HG02885 (cell line): ENCODE results near the gene NKTR.
"Not testable (repeated sequence)": the region's sequence is repeated elsewhere in the genome, so short reads cannot be mapped to it uniquely, and the experiment has no call there.

Source experiments
- ATAC-seq: cut with Tn5 transposase; IDR thresholded peaks from one replicate; pipeline ENCODE4 v1.9.1; 2021; ENCODE audit warnings: mild to moderate bottlenecking; ENCODE audit not compliant: unreplicated experiment, poor library complexity

The NKTR gene

DNA sequence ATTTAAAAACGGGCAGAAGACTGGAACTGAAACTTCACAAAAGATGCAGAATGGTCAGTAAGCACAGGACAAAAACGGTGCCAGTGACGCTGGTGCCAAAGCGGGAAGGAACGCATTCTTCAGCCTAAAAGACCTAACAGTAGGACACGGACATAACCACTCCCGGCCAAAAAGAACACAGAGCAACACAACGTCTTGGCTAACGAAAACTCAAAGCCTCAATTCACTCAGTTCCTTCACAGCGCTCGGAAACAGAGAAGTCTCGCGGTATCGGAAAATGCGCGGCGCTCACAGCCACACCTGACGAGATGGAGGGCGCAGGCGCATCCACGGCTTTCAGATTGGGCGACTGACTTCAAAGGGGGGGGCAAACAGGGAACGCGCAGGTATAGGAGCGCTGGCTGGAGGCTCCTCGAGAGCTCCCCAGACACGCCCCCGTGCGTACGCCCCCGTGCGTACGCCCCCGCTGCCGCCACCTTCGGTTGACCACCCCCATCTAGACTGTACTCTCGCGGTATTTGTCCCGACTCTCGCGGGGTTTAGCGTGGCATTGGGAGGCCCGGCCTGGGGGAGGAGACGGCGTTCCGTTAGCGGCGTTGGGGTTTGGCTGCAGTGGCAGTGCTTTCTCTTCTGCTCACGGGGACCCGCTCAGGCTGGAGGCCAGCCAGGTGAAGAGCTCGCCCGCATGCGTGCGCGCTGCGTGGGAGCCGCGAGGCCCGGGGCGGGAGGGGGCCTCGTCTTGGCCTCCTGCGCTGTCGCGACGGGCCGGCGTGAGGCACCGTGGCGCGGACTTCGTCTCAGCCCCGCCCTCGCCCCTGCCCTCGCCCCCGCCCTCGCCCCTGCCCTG, at the start of gene NKTR:
NKTR (plus strand) TSS at position 576 of the 847 bp plus-strand sequence. CDS start 321 bp downstream, outside the sequence.
- peak; percentile 83 for ATAC-seq

DNA sequence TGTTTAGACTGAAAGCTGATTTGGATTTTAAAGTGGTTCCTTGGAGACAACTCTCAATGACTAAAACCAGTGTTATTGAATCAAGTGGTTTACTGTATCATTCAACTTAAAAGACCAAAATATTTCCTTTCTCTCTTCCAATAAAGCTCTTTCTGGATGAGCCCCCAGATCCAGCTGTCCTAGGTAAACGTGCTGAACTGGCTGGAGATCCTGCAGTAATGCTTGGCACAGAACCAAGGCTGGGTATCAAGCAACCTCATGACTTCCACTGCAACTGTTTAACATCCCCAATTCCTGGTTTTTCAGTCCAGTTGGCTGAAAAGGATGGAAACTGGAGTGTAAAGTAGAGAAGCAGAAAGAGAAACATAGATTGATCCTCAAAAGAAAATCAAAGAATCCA, 47.7 kb upstream of the NKTR start:
- no peak for ATAC-seq

DNA sequence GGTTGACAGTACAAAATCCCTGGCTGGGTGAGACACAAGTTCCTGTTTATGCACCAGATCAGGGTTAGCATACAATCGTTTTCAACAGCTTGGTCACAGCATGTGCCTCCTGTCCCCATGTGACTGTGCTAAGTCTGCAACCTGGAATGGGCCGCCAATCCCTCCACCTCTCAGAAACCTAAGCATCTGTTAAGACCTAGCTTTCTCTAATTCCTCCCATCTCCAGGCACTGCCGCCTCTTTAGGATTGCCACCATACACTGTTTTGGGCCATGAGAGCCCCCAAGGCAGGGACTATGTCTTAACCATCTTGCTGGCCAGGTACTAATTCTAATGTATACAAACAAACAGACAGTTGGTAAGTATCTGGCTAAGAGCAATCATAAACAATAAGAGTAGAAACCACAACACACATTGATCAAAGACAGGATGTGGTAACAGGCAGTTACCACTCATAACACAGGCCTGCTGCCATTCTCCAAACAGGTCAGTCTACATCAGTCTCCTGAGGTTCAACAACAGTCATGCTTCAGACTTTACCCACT, 44.3 kb upstream of the NKTR start:
- ATAC-seq: peak; percentile 57

DNA sequence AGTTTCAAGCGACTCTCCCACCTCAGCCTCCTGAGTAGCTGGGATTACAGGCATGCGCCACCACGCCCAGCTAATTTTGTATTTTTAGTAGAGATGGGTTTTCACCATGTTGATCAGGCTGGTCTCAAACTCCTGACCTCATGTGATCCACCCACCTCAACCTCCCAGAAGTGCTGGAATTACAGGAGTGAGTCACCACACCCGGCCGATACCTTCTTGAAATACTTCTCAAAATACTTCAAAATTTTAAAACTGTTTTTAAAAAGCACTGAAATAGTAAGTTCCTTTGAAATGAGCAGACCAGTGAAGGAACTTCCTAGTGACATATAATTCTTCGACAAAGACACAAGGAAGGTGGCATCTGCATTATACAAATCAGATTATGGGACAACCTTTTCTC, 43.7 kb upstream of the NKTR start:
- ATAC-seq: not testable (repeated sequence)

DNA sequence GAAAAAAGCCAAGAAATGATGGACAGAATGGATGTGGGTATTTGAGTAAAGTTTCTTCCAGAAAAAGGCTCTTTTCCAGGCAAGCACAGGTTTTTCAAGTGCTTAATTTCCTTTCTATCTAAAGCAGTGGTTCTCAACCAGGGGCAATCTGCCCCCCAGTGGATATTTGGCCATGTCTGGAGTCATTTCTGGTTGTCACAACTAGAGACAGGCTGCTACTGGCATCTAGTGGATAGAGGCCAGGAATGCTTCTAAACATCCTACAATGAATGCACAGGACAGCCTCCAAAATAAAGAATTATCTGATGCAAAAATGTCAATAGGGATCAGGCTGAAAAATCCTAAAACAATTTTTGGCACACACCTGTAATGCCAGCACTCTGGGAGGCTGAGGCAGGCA, 42.6 kb upstream of the NKTR start:
- ATAC-seq: no peak

DNA sequence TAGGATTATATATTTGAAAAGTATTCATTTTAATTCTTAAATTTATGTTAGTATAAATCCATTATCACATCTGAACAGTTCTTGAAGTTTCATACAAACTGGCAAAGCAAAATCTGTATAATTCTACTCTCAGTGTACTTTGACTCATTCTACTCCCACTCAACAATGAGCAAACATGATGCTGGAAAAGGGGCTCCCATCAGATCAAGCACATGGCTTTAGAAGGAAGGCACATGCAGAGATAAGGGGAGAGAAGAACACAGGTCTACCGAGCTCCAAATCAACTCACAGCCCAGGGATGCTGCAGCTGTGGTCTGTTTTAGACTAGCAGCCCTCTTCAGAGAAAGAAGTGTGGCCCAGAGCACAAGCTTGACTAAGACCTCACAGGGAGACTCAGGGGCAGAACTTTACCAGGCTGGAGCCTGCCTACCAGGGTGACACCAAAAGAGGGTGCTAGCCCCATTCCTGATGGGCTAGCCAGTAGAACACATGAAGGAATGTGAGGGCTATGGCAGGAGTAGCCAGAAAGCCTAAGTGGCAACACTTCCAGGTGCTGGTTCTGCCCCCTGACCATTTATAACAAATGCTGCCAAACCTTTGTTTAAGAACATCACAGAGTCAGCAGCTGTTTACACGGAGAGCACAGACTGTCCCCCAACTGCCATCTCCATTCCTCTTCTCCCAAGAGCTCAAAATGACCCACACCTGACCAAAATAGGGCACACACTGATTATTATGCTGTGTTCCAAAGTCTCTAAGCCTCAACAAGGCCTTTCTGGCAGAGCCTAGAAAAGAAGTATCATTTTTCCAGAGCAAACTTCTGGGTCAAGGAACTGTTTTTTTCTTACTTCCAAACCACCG, 38.2 kb upstream of the NKTR start:
- ATAC-seq: no peak

DNA sequence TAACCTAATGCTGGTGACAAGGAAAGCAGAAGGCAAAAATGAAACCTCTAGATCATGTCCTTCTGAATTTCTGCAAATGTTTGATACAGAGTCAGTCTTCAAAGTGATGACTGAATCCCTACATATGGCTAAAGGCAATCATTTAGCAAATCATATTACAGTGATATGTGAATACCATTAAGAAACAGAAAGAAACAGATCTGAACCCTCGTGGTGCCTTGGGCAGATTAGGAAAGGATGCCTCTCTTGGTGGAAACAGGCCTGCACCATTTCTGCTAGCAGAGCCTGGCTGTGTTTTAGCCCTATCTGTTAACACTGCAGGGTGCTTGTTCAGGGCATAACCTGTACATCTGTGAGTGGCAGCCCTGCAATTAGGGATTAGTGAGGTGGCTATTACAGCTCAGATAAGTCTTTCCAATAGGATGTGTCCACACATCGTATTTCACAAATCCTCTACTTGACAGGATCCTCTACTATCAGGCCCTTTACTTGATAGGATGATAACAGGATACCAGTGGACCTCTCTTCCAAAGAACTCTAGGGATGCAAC, 30.8 kb upstream of the NKTR start:
- no peak for ATAC-seq

DNA sequence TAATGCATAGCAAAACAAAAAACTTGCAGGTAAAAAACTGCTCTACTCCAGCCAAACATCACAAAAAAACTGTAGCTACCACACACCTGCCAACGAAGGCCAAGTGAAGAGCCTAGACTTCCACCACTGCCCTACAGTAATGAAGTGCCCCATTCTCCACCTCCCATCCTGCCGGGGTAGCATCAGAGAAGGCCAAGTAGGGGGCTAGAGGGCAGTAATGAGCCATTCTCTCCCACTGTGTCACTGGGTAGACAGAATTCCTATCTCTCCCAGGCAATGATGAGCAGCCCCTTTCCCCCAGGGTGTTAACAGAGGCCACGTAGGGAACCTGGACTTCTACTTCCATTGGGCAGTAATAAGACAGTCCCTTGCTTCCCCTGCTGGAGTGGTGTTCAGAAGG, 28.2 kb upstream of the NKTR start:
- peak; percentile 47 for ATAC-seq

DNA sequence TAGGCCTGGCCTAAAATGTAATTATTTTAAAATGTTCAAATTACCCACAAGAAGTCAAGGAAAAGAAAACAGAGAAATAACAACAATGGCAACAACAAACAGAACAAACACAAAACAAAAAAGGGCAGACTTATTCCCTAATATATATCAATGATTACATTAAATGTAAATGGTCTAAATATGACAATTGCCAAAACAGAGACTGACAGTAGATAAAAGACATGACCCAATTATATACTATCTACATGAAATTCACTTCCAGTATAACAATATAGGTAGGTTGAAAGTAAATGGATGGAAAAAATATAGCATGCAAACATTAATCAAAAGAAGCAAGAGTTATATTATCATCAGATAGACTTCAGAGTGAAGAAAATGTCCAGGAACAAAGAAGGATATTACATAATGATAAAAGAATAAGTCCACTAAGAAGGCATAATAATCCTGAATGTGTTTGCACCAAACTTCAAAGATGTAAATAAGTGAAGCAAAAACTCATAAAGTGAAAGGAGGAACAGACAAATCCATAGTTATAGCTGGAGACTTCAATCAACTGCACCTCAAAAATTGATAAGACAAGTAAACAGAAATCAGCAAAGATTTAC, 25.2 kb upstream of the NKTR start:
- ATAC-seq: no peak

DNA sequence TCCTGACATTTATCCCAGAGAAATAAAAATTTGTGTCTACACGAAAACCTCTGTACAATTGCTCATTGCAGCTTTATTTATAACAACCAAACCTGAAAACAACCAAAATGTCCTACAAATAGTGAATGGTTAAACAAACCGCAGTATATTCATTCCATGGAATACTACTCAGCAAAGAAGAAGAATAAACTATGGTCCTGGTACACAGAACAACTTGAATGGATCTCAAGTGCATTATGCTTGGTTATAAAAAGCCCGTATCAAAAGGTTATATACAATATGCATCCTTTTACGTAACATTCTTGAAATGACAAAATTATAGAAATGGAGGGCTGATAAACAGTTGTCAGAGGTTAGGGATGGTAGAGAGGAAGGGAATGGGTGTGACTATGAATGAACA, 22.4 kb upstream of the NKTR start:
- ATAC-seq: no peak

DNA sequence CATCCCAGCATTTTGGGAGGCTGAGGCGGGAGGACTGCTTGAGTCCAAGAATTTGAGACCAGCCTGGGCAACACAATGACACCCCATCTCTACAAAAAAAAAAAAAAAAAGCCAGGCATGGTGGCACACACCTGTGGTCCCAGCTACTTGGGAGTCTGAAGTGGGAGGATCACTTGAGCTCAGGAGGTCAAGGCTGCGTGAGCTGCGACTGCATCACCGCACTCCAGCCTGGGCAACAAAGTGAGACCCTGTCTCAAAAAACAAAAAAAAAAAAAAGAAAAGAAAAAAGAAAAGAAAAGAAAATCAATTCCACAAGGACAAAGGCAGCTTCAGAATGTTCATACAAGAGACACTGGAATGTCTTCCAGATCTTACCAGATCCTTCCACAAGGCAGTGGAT, 21.1 kb upstream of the NKTR start:
- ATAC-seq: not testable (repeated sequence)

DNA sequence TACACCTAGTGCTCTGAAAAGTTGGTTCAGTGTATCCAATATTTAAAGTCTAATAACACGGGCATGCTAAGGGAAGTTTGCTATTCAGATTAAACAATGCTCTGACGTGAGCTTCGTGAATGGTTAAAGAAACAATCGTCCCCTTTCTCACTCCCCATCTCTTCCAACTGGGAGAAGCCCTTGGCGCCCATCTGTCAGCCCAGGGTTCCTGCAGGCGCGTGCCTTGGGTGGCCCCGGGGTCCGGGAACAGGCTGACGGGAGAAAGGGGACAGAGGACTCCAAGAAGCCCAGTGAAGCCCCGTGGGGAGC, 19.1 kb upstream of the NKTR start:
- no peak for ATAC-seq

DNA sequence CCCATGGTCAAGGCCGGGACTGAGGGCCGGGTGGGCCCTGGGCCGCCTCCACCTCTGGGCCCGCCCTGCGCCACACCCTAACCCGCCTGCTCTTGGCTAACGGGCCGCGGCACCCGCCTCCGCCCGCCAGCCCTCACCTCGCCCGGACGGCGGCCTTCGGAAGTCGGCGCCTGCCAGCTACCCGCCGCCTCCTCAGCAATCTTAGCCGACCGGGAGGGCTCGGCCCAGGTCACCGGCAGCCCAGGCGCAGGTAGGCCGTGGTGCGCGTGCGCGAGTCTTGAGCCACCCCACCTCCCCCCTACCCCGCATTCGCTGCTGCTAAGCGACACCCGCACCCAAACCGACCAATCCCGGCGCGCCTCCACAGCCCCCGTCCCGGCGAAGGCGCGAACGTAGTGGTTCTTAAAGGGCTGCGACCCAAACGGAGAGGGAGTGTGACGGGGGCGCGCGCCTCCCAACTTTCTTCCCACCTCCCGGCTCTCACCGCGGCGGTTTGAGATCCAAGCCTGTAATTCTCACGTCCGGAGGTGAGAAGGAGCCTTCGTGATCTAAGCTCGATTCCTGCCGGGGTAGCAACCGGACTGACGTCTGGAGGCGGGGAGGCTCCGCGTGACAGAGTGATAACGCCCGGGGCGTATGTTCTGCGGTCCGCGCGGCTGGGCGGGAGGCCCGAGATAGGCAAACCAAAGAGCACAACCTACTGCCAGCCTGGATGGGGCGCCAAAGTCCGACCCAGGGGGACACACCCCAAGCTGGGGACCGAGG, 18.6 kb upstream of the NKTR start, which contains the start of gene SEC22C:
SEC22C (minus strand) TSS at position 259 of the 765 bp plus-strand sequence. CDS start 12,921 bp downstream, outside the sequence.
- ATAC-seq: peak; percentile 92

DNA sequence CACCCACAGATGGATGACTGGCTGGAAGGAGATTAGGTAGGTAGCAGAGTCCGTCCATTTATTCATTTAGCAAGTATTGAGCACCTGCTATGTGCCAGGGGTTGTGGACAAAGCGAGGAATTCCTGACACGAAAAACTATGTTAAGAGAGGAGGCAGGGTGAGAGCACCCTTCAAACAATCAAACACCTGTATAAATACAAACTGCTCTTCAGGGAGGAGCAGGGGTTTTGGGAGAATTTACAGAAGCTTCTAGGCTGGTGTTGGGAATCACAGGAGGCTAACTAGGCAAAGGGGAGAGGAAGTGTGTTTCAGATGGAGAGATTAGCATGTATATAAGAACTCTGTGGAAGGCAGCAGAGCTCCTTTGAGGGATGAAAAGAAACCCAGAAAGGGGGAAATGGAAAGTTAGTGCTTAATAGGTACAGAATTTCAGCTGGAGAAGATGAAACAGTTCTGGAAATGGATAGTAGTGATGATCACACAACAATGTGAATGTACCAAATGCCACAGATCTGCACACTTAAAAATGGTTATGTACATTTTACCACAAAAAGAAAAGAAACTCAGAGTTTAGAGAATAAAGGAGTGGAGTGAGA, 17.9 kb upstream of the NKTR start:
- no peak for ATAC-seq

DNA sequence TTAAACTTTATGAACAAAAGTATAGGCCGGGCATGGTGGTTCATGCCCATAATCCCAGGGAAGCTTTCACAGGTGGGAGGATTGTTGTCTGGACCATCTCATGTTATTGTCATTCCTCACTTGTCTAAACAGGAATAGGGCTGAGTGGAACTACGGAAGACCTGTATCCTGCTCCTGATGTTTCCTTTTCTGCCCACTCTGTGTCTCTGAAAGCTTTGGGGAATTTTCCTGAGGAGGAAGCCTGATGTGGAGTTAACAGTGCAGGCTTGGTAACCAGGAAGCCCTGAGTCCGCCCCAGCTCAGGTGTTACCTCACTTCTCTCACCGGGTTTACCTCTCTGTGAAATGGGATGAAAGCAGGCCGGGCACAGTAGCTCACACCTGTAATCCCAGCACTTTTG, 11.9 kb upstream of the NKTR start:
- no peak for ATAC-seq

DNA sequence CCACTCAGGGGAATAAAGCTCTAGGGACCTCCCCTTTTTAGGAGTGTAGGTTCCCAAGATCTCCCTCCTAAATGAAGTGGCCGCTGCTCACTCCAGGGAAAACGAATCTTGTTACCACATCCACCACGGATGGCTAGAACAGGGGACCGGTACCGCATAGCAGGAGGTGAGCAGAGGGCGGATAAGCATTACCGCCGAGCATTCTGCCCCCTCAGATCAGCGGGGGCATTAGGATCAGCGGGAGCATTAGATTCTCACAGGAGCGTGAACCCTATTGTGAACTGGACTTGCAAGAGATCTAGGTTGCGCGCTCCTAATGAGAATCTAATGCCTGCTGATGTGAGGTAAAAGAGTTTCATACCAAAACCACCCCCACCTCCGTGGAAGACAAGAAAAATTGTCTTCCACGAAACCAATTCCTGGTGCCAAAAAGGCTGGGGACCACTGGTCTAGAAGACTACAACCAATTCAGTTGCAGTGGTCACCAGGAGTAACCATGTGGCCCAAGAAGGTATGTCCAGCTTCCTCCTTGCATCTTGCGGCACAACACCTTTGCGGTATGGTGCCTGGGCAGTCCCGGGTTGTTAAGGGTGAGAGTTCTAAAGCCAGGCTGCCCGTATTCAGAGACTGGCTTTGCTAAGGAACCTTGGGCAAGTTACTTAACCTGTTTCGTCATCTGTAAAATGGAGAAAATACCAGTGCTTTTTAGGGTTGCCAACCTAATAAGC, 10.9 kb upstream of the NKTR start:
- no peak for ATAC-seq

DNA sequence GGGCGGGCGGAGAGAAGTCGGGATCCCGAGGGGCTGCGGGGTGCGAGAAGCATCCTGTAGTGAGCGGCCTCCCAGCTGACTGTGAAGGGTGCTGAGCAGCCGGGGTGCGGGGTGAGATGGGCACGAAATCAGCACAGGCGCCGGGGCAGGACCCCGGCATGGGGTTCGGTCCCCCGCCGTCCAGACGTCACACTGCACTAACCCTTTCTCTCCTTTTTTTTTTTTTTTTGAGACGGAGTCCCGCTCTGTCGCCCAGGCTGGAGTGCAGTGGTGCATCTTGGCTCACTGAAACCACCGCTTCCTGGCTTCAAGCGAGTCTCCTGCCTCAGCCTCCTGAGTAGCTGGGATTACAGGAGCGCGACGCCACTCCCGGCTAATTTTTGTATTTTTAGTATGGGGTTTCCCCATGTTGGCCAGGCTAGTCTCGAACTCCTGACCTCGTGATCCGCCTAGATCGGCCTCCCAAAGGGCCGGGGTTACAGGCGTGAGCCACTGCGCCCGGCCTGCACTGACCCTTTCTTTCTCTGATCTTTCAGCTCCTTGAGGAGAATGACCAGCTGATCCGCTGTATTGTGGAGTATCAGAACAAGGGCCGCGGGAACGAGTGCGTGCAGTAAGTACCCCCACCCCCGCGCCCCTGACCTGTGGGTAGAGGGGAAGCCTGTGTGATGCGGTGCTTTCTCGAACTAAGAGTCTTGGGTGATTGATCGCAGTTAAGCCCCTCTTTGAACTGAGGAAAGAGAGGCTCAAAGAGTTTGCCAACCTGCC, 9.3 kb upstream of the NKTR start:
- no peak for ATAC-seq

DNA sequence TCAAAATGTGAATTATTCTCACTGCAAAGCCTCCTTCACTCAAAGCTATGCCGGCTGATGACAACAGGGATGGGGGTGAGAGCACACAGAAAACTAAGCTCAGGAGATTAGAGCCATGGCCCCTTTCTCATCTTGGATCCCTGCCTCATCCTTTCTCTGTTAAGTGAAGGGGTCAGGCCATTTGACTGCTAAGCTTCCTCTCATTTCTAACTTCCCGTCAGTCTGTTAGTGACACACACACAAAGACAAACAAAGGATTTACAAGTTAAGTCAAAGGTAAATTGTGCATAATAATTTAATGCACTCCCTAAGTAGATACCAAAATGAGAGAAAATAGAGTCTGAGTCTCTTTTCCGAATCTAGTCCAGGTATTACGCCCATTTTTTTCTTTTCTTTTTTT, 8.7 kb upstream of the NKTR start:
- no peak for ATAC-seq
